OCI-LY1 (cell line): ENCODE results near the gene PTTG2.

Experiments
- H2AFZ ChIP-seq: fragments of 200-600 bp; sonication (generic), shearing (Covaris generic); 2 replicates; pipeline ENCODE4 v1.6.0; 2014; ENCODE audit warnings: antibody characterized with exemption, mild to moderate bottlenecking, low read length
- H3F3A ChIP-seq: fragments of 200-600 bp; sonication (generic), shearing (Covaris generic); 2 replicates; pipeline ENCODE4 v1.6.0; 2014; ENCODE audit warnings: mild to moderate bottlenecking, antibody characterized with exemption, low read length, moderate library complexity; ENCODE audit not compliant: insufficient read depth
- H3K27ac ChIP-seq: fragments of 200-600 bp; sonication (generic); 2 replicates; pipeline ENCODE4 v1.5.1; 2014; ENCODE audit warnings: low read length, mixed run types, mild to moderate bottlenecking, low read depth; ENCODE audit not compliant: poor library complexity, severe bottlenecking
- H3K27me3 ChIP-seq: fragments of 200-600 bp; sonication (generic); 2 replicates; pipeline ENCODE4 v1.6.0; 2014; ENCODE audit warnings: antibody characterized with exemption, mild to moderate bottlenecking, low read length, moderate library complexity; ENCODE audit not compliant: insufficient read depth
- H3K36me3 ChIP-seq: fragments of 200-600 bp; sonication (generic); 2 replicates; pipeline ENCODE4 v1.6.1; 2014; ENCODE audit warnings: mild to moderate bottlenecking, antibody characterized with exemption, low read length, moderate library complexity, mixed read lengths; ENCODE audit not compliant: insufficient read depth
- H3K4me1 ChIP-seq: fragments of 200-600 bp; sonication (generic); 2 replicates; pipeline ENCODE4 v1.5.1; 2014; ENCODE audit warnings: mild to moderate bottlenecking, low read length, moderate library complexity; ENCODE audit not compliant: insufficient read depth, severe bottlenecking
- H3K4me2 ChIP-seq: fragments of 200-600 bp; sonication (generic), shearing (Covaris generic); 2 replicates; pipeline ENCODE4 v1.6.1; 2014; ENCODE audit warnings: low read length
- H3K4me3 ChIP-seq: fragments of 200-600 bp; sonication (generic); 2 replicates; pipeline ENCODE4 v1.5.1; 2014; ENCODE audit warnings: low read length, low read depth, mild to moderate bottlenecking, mixed read lengths; ENCODE audit not compliant: poor library complexity, severe bottlenecking
- H3K79me2 ChIP-seq: fragments of 200-600 bp; shearing (Covaris generic); 2 replicates; pipeline ENCODE4 v1.6.1; 2016; ENCODE audit warnings: mixed run types, low read length, mixed read lengths; ENCODE audit not compliant: insufficient read depth
- H3K9ac ChIP-seq: fragments of 200-600 bp; sonication (generic), shearing (Covaris generic); 2 replicates; pipeline ENCODE4 v1.6.1; 2014; ENCODE audit warnings: mild to moderate bottlenecking, low read length, mixed read lengths
- H3K9me2 ChIP-seq: fragments of 200-600 bp; sonication (generic), shearing (Covaris generic); 2 replicates; pipeline ENCODE4 v1.6.1; 2014; ENCODE audit warnings: low read depth, mild to moderate bottlenecking, low read length, mixed read lengths
- H3K9me3 ChIP-seq: fragments of 200-600 bp; shearing (Covaris generic); 2 replicates; pipeline ENCODE4 v1.6.1; 2014; ENCODE audit warnings: low read length, mixed read lengths
- H4K20me1 ChIP-seq: fragments of 200-600 bp; sonication (generic), shearing (Covaris generic); 2 replicates; pipeline ENCODE4 v1.6.0; 2016; ENCODE audit warnings: mild to moderate bottlenecking, low read length; ENCODE audit not compliant: insufficient read depth
- CTCF ChIP-seq: fragments of 200-600 bp; sonication (generic), shearing (Covaris generic); IDR thresholded peaks from 2 replicates; pipeline ENCODE4 v1.5.1; 2017; ENCODE audit warnings: mild to moderate bottlenecking, antibody characterized with exemption, low read length, moderate library complexity, mixed read lengths
- EZH2 ChIP-seq: fragments of 200-600 bp; sonication (generic), shearing (Covaris generic); IDR thresholded peaks from 2 replicates; pipeline ENCODE4 v1.8.0; 2017; ENCODE audit warnings: borderline replicate concordance, mixed run types, mild to moderate bottlenecking, antibody characterized with exemption, low read length, moderate library complexity, mixed read lengths

Gene PTTG2

GRCh38 chr4:37960098-37960497 is at the start of gene PTTG2:
Gene PTTG2 (plus strand): TSS chr4:37960398. CDS start chr4:37960435, 37 bp downstream.
- Histone ChIP-seq H4K20me1 (no peaks in the 10 kb centered on the region), H3K27me3 (no peaks in the 10 kb centered on the region), H3F3A (no peaks in the 10 kb centered on the region), H3K9ac (no peak within 1 kb of the TSS), H3K36me3 (peaks cover 4% of the 10 kb centered on the region), H3K4me2 (no peak within 1 kb of the TSS), H3K9me2 (no peaks in the 10 kb centered on the region), H3K4me3 (no peak within 1 kb of the TSS), H3K4me1 (peaks cover 15% of the 10 kb centered on the region), H2AFZ (no peak within 1 kb of the TSS), H3K79me2 (no peaks in the 10 kb centered on the region), H3K27ac (no peak within 1 kb of the TSS), H3K9me3 (0 out of 2 replicates have a peak, but pooled peaks cover 4% of the 10 kb centered on the region)
- no peak for TF ChIP-seq CTCF
- no peak for TF ChIP-seq EZH2

GRCh38 chr4:37914539-37914938 is 45.7 kb upstream of the PTTG2 start:
- no peak for TF ChIP-seq EZH2
- no peak for TF ChIP-seq CTCF
- peaks cover 14% of the 10 kb centered on the region; the same call in 1 of the 2 replicates for H3K79me2 ChIP-seq
- no peaks in the 10 kb centered on the region for H3K9me2 ChIP-seq
- no peak overlapping the region for H3K27ac ChIP-seq
- no peak overlapping the region for H3K4me2 ChIP-seq
- no peaks in the 10 kb centered on the region for H3K27me3 ChIP-seq
- peaks cover 8% of the 10 kb centered on the region; the same call in 1 of the 2 replicates for H3K36me3 ChIP-seq
- no peaks in the 10 kb centered on the region for H3K4me1 ChIP-seq
- H4K20me1 ChIP-seq = no peaks in the 10 kb centered on the region
- no peak overlapping the region for H3K9ac ChIP-seq
- H2AFZ ChIP-seq = no peak overlapping the region
- no peak overlapping the region for H3K4me3 ChIP-seq
- H3K9me3 ChIP-seq = no peaks in the 10 kb centered on the region
- H3F3A ChIP-seq = no peaks in the 10 kb centered on the region

- Histone ChIP-seq H3K9me2 (no peaks in the 10 kb centered on the region), H2AFZ (no peak overlapping the region), H3K79me2 (peaks cover 5% of the 10 kb centered on the region; the same call in 1 of the 2 replicates), H3K4me3 (no peak overlapping the region), H3K9me3 (no peaks in the 10 kb centered on the region), H3F3A (no peaks in the 10 kb centered on the region), H4K20me1 (no peaks in the 10 kb centered on the region), H3K4me1 (no peaks in the 10 kb centered on the region), H3K27me3 (no peaks in the 10 kb centered on the region), H3K36me3 (peaks cover 4% of the 10 kb centered on the region; the same call in 1 of the 2 replicates), H3K4me2 (no peak overlapping the region), H3K9ac (no peak overlapping the region), H3K27ac (no peak overlapping the region)
- TF ChIP-seq EZH2 = no peak
- no peak for TF ChIP-seq CTCF
Observed at GRCh38 chr4:37917388-37917787, 42.8 kb upstream of the PTTG2 start.
